Mucosa of descending colon (tissue), 3 donors: Measurements from ENCODE around the gene MAG. TPM values are rescaled to one million over a fixed set of nuclear protein-coding genes. Genes with fewer than 3 reads are reported as not detected.
"Not testable (repeated sequence)": the region's sequence is repeated elsewhere in the genome, so short reads cannot be mapped to it uniquely, and the experiment has no call there.

ENCODE experiments used
- ATAC-seq: fragments of 200-7000 bp; cut with Tn5 transposase; one replicate; pipeline ENCODE4 v1.9.1; 2020; ENCODE audit warnings: mild to moderate bottlenecking, moderate library complexity
- DNase-seq, 3 donors: peaks; one replicate each; pipeline ENCODE4 v3.0.0-alpha.2; 2020
- H3K36me3 ChIP-seq: fragments of 200-600 bp; one replicate; pipeline ENCODE4 v1.8.0; 2021; ENCODE audit warnings: low read depth, mild to moderate bottlenecking
- H3K4me1 ChIP-seq: fragments of 200-600 bp; one replicate; pipeline ENCODE4 v1.8.0; 2021; ENCODE audit warnings: low read depth, mild to moderate bottlenecking
- H3K4me3 ChIP-seq: fragments of 200-600 bp; one replicate; pipeline ENCODE4 v1.8.0; 2021; ENCODE audit warnings: mild to moderate bottlenecking
- H3K9me3 ChIP-seq: fragments of 200-600 bp; one replicate; pipeline ENCODE4 v1.8.0; 2021; ENCODE audit warnings: mild to moderate bottlenecking
- CTCF ChIP-seq: fragments of 200-600 bp; IDR thresholded peaks from one replicate; pipeline ENCODE4 v1.8.0; 2022; ENCODE audit warnings: antibody characterized with exemption, mild to moderate bottlenecking
- intact Hi-C, 2 donors: fragments of 100-400 bp; cut with DNase I in 1 of 2; cut with micrococcal nuclease in 1 of 2; formaldehyde crosslinking; loops; one replicate each; pipeline versions ENCODE4 v1.11.0 to v1.11.1; 2022; cut with DNase I, micrococcal nuclease
- total RNA-seq, 3 donors: library from RNA; stranded (reverse); fragmentation: NEBNext Ultra II Directional in 2 of 3; extraction: Animal tissue kit (Norgen Biotek cat#: 25700) in 2 of 3; gene quantifications; one replicate each; pipeline versions ENCODE4 v1.2.1 to v1.2.4, GENCODE V29; 2021 to 2023
- donor health status: DM: no; HTN: no; CAD: no; lungs with moderate emphysema.
- donor health status: DM: no; HTN: no; CAD: no.
- donor health status: DM: no; HTN: yes; CAD: no.

MAG gene
- total RNA-seq, 3 donors from 2014 or later: 0.80 TPM; not detected in 2

GRCh38 chr19:35279985-35280821 is 11.8 kb upstream of the MAG start:
- intact Hi-C loops: no loop called here
- DNase-seq (no peak), ATAC-seq (peak; percentile 8)
- no peak for TF ChIP-seq CTCF
- Histone ChIP-seq H3K36me3 (no peaks in the 10 kb centered on the region), H3K9me3 (no peaks in the 10 kb centered on the region), H3K4me3 (no peak overlapping the region), H3K4me1 (no peaks in the 10 kb centered on the region)

GRCh38 chr19:35281303-35281702 is 10.7 kb upstream of the MAG start:
- DNase-seq (no peak), ATAC-seq (no peak)
- TF ChIP-seq CTCF: no peak
- intact Hi-C loops: no loop called here
- no peaks in the 10 kb centered on the region for H3K9me3 ChIP-seq
- no peak overlapping the region for H3K4me3 ChIP-seq
- no peaks in the 10 kb centered on the region for H3K36me3 ChIP-seq
- no peaks in the 10 kb centered on the region for H3K4me1 ChIP-seq

GRCh38 chr19:35284153-35285094 is 7.5 kb upstream of the MAG start:
- intact Hi-C loops: no loop called here
- H3K36me3 ChIP-seq: no peaks in the 10 kb centered on the region
- H3K4me3 ChIP-seq: no peak overlapping the region
- H3K9me3 ChIP-seq: no peaks in the 10 kb centered on the region
- DNase-seq (no peak), ATAC-seq (no peak)
- no peaks in the 10 kb centered on the region for H3K4me1 ChIP-seq
- TF ChIP-seq CTCF: no peak

GRCh38 chr19:35285095-35285449 is 6.9 kb upstream of the MAG start:
- H3K36me3 ChIP-seq: no peaks in the 10 kb centered on the region
- DNase-seq (no peak), ATAC-seq (no peak)
- intact Hi-C loops: no loop called here
- TF ChIP-seq CTCF: no peak
- no peaks in the 10 kb centered on the region for H3K9me3 ChIP-seq
- H3K4me1 ChIP-seq: no peaks in the 10 kb centered on the region
- H3K4me3 ChIP-seq: no peak overlapping the region

GRCh38 chr19:35285465-35285864 is 6.5 kb upstream of the MAG start:
- H3K4me3 ChIP-seq, H3K4me1 ChIP-seq, intact Hi-C loops, ATAC-seq, H3K36me3 ChIP-seq, DNase-seq, H3K9me3 ChIP-seq: not testable (repeated sequence)

- DNase-seq, H3K4me3 ChIP-seq, ATAC-seq, H3K36me3 ChIP-seq, H3K9me3 ChIP-seq, intact Hi-C loops, H3K4me1 ChIP-seq: not testable (repeated sequence)
These were observed 5.9 kb upstream of the MAG start for GRCh38 chr19:35286101-35286500.
